GM23338 (cell line): ENCODE data around the gene MARCHF3. TPM values are rescaled to one million over a fixed set of nuclear protein-coding genes. Genes with fewer than 3 reads are reported as not detected.

ENCODE experiments used
- ATAC-seq: fragments of 200-7000 bp; cut with Tn5 transposase; 3 replicates; pipeline ENCODE4 v1.9.1; 2020
- DNase-seq: peaks from one replicate; pipeline ENCODE4 v3.0.0-alpha.2; 2015; ENCODE audit warnings: low spot score
- H2AFZ ChIP-seq: fragments of 200-600 bp; sonication (generic); 2 replicates; pipeline ENCODE4 v1.8.0; 2016; ENCODE audit warnings: antibody characterized with exemption, mild to moderate bottlenecking, moderate library complexity
- H3F3A ChIP-seq: fragments of 200-600 bp; sonication (generic); replicated peaks from 2 replicates; pipeline ENCODE4 v1.8.0; 2017; ENCODE audit warnings: antibody characterized with exemption, mixed run types, low read depth
- H3K27ac ChIP-seq: fragments of 200-600 bp; sonication (generic); 2 replicates; pipeline ENCODE4 v1.6.1; 2016; ENCODE audit warnings: low read depth
- H3K27me3 ChIP-seq: fragments of 200-600 bp; sonication (generic); 2 replicates; pipeline ENCODE4 v1.8.0; 2016; ENCODE audit warnings: mild to moderate bottlenecking, mixed run types, moderate library complexity; ENCODE audit not compliant: insufficient read depth
- H3K36me3 ChIP-seq: fragments of 200-600 bp; sonication (generic); 2 replicates; pipeline ENCODE4 v1.8.0; 2016; ENCODE audit warnings: mild to moderate bottlenecking; ENCODE audit not compliant: insufficient read depth
- H3K4me1 ChIP-seq: fragments of 200-600 bp; sonication (generic); 2 replicates; pipeline ENCODE4 v1.8.0; 2016; ENCODE audit warnings: mild to moderate bottlenecking, moderate library complexity; ENCODE audit not compliant: insufficient read depth
- H3K4me2 ChIP-seq: fragments of 200-600 bp; sonication (generic); 2 replicates; pipeline ENCODE4 v1.7.1; 2017; ENCODE audit warnings: mixed run types
- H3K4me3 ChIP-seq: fragments of 200-600 bp; sonication (generic); 2 replicates; pipeline ENCODE4 v1.6.1; 2016; ENCODE audit warnings: mixed run types
- H3K79me2 ChIP-seq: fragments of 200-600 bp; sonication (generic); replicated peaks from 2 replicates; pipeline ENCODE4 v1.8.0; 2017; ENCODE audit warnings: mild to moderate bottlenecking; ENCODE audit not compliant: insufficient read depth
- H3K9me2 ChIP-seq: fragments of 200-600 bp; sonication (generic); 2 replicates; pipeline ENCODE4 v1.8.0; 2017; ENCODE audit not compliant: insufficient read depth
- H4K20me1 ChIP-seq: fragments of 200-600 bp; sonication (generic); replicated peaks from 2 replicates; pipeline ENCODE4 v1.8.0; 2017; ENCODE audit warnings: mild to moderate bottlenecking; ENCODE audit not compliant: insufficient read depth
- H3K27ac Mint-ChIP-seq: 2 replicates; pipeline ENCODE4 v1.8.0; 2020; ENCODE audit warnings: inconsistent platforms, mild to moderate bottlenecking, moderate library complexity, mixed read lengths
- H3K27me3 Mint-ChIP-seq: 3 replicates; pipeline ENCODE4 v1.8.0; 2022; ENCODE audit warnings: low read depth, mild to moderate bottlenecking, moderate library complexity, mixed read lengths, inconsistent platforms; ENCODE audit not compliant: insufficient read depth, poor library complexity
- H3K36me3 Mint-ChIP-seq: 3 replicates; pipeline ENCODE4 v1.8.0; 2021; ENCODE audit warnings: low read depth, mild to moderate bottlenecking, inconsistent platforms, moderate library complexity, mixed read lengths
- H3K4me1 Mint-ChIP-seq: 3 replicates; pipeline ENCODE4 v1.8.0; 2020; ENCODE audit warnings: mild to moderate bottlenecking, inconsistent platforms, mixed read lengths
- H3K4me3 Mint-ChIP-seq: 3 replicates; pipeline ENCODE4 v1.8.0; 2021; ENCODE audit warnings: moderate library complexity, mild to moderate bottlenecking, inconsistent platforms, mixed read lengths
- H3K9me3 Mint-ChIP-seq: 3 replicates; pipeline ENCODE4 v1.8.0; 2020; ENCODE audit warnings: moderate library complexity, mild to moderate bottlenecking, inconsistent platforms, mixed read lengths
- CREB1 ChIP-seq: fragments of 250-450 bp; sonication (Bioruptor Pico); IDR thresholded peaks from 2 replicates; pipeline ENCODE4 v1.5.0; 2020; ENCODE audit warnings: low read depth, mild to moderate bottlenecking, moderate library complexity
- ETS1 ChIP-seq: IDR thresholded peaks from 2 replicates; pipeline ENCODE4 v1.6.1; 2016; ENCODE audit warnings: antibody characterized with exemption
- EZH2 ChIP-seq: fragments of 200-600 bp; sonication (generic); IDR thresholded peaks from one replicate; pipeline ENCODE4 v1.8.0; 2017; ENCODE audit warnings: antibody characterized with exemption, mild to moderate bottlenecking, low read depth; ENCODE audit not compliant: unreplicated experiment
- EZH2phosphoT487 ChIP-seq: fragments of 200-600 bp; sonication (generic); IDR thresholded peaks from one replicate; pipeline ENCODE4 v1.8.1; 2018; ENCODE audit warnings: antibody characterized with exemption; ENCODE audit not compliant: unreplicated experiment
- JUNB ChIP-seq: IDR thresholded peaks from one replicate; pipeline ENCODE4 v1.6.1; 2016; ENCODE audit warnings: antibody characterized with exemption; ENCODE audit not compliant: unreplicated experiment
- NANOG ChIP-seq: IDR thresholded peaks from 2 replicates; pipeline ENCODE4 v1.6.1; 2016; ENCODE audit warnings: antibody characterized with exemption, borderline replicate concordance
- POLR2AphosphoS5 ChIP-seq: IDR thresholded peaks from 2 replicates; pipeline ENCODE4 v1.6.1; 2016; ENCODE audit warnings: antibody characterized with exemption, low read depth
- REST ChIP-seq: IDR thresholded peaks from one replicate; pipeline ENCODE4 v1.6.1; 2018; ENCODE audit warnings: antibody characterized with exemption; ENCODE audit not compliant: unreplicated experiment
- STAT1 ChIP-seq: IDR thresholded peaks from one replicate; pipeline ENCODE4 v1.6.1; 2016; ENCODE audit warnings: antibody characterized with exemption; ENCODE audit not compliant: unreplicated experiment
- ZNF331 ChIP-seq: fragments of 250-450 bp; sonication (Bioruptor Pico); IDR thresholded peaks from 2 replicates; pipeline ENCODE4 v1.5.0; 2020; ENCODE audit warnings: low read depth, mild to moderate bottlenecking, moderate library complexity
- polyA plus RNA-seq: library from polyadenylated mRNA; unstranded; fragments of >200 nt; fragmentation: Nextera tagmentation; extraction: Ambion mirVana; gene quantifications from 2 replicates; pipeline ENCODE4 v1.2.1, GENCODE V29; 2016
- total RNA-seq: library from RNA; depleted of rRNA; stranded (reverse); fragments of >200 nt; shearing (Covaris generic); gene quantifications from 2 replicates; pipeline ENCODE4 v1.2.3, GENCODE V29; 2014

Gene MARCHF3
- total and polyA plus RNA-seq, 2 experiments from 2014 or later: 7.0 to 12.7 TPM

DNA sequence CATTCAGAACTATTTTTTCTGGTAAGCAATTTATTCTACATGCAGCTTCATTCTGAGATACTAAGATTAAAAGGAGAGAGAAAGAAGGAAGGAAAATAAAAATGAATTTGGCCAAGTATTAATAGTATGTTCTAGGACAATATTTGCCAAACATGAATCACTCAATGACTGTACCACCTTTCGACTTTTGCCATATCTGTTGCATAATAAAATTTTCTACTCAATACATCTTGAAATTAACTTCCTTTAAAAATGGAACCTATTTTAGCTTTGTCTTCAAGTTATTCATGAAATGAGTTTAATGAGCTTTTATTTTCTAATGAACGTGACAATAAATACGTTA lies 111.8 kb downstream of the MARCHF3 start (continued):
- TF ChIP-seq EZH2 (no peak), STAT1 (no peak), ZNF331 (no peak), EZH2phosphoT487 (no peak), POLR2AphosphoS5 (no peak), NANOG (no peak), CREB1 (CRISPR knock-in tag) (no peak), JUNB (no peak), ETS1 (no peak), REST (no peak)

DNA sequence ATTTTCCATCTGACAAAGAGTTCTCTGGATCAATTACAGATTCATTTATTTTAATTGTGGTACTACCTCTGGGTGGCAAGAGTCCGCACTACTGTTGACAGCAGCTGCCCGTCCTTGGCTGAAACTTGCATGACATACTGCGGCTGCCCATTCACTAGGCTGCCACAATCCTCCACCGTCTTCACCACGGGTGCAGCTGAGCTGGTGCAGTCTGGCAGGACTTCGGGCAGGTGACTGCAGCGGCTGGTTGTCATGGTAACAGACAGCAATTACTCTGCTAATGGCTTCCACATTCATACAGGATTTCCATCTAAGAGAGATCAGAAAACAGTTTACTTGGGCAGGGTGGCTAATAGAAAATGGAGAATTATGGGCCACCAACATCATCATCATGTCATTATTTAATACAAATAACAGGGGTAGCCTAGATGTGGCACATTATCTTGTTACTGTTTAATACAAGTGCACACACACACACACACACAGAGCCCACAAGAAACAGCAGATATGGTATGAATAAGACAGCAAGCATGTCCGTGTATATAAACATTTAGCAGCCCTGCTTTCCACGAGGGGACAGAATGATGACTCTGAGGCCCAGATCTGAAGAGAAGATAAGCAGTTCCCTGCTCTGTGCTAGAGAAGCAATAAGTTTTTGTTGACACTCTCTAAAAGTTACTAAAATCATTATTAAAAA lies 112.3 kb downstream of the MARCHF3 start:
- H3K27ac Mint-ChIP-seq: no peak overlapping the region
- no peak overlapping the region for H3K4me2 ChIP-seq
- no peak overlapping the region for H2AFZ ChIP-seq
- H3K4me3 ChIP-seq: no peak overlapping the region
- H3K4me1 ChIP-seq: peaks cover 19% of the 10 kb centered on the region
- DNase-seq (peak; percentile 67), ATAC-seq (peak; percentile 71)
- no peaks in the 10 kb centered on the region for H3K79me2 ChIP-seq
- peaks cover under 1% of the 10 kb centered on the region; the same call in 1 of the 3 replicates for H3K36me3 Mint-ChIP-seq
- no peak overlapping the region for H3K4me3 Mint-ChIP-seq
- TF ChIP-seq ZNF331 (no peak), EZH2 (no peak), NANOG (no peak), CREB1 (CRISPR knock-in tag) (no peak), POLR2AphosphoS5 (no peak), EZH2phosphoT487 (no peak), ETS1 (no peak), JUNB (no peak)
- H3K27ac ChIP-seq: no peak overlapping the region
- no peaks in the 10 kb centered on the region for H3K27me3 Mint-ChIP-seq
- peaks cover 31% of the 10 kb centered on the region for H3K4me1 Mint-ChIP-seq
- no peaks in the 10 kb centered on the region for H4K20me1 ChIP-seq
- H3K9me2 ChIP-seq: no peaks in the 10 kb centered on the region
- H3F3A ChIP-seq: no peaks in the 10 kb centered on the region
- H3K9me3 Mint-ChIP-seq: no peaks in the 10 kb centered on the region
- no peaks in the 10 kb centered on the region for H3K27me3 ChIP-seq
- no peaks in the 10 kb centered on the region for H3K36me3 ChIP-seq
